GM23248 (cell line): Measurements from ENCODE around the gene CPNE7.

Experiments
- EZH2 ChIP-seq: fragments of 200-600 bp; sonication (generic); IDR thresholded peaks from 2 replicates; pipeline ENCODE4 v1.6.1; 2018; ENCODE audit warnings: antibody characterized with exemption, mild to moderate bottlenecking; ENCODE audit not compliant: insufficient read depth, poor library complexity, severe bottlenecking
- EZH2phosphoT487 ChIP-seq: fragments of 200-600 bp; sonication (generic); IDR thresholded peaks from 2 replicates; pipeline ENCODE4 v1.6.1; 2018; ENCODE audit warnings: antibody characterized with exemption, moderate library complexity, mild to moderate bottlenecking, low read depth; ENCODE audit not compliant: insufficient read depth

DNA sequence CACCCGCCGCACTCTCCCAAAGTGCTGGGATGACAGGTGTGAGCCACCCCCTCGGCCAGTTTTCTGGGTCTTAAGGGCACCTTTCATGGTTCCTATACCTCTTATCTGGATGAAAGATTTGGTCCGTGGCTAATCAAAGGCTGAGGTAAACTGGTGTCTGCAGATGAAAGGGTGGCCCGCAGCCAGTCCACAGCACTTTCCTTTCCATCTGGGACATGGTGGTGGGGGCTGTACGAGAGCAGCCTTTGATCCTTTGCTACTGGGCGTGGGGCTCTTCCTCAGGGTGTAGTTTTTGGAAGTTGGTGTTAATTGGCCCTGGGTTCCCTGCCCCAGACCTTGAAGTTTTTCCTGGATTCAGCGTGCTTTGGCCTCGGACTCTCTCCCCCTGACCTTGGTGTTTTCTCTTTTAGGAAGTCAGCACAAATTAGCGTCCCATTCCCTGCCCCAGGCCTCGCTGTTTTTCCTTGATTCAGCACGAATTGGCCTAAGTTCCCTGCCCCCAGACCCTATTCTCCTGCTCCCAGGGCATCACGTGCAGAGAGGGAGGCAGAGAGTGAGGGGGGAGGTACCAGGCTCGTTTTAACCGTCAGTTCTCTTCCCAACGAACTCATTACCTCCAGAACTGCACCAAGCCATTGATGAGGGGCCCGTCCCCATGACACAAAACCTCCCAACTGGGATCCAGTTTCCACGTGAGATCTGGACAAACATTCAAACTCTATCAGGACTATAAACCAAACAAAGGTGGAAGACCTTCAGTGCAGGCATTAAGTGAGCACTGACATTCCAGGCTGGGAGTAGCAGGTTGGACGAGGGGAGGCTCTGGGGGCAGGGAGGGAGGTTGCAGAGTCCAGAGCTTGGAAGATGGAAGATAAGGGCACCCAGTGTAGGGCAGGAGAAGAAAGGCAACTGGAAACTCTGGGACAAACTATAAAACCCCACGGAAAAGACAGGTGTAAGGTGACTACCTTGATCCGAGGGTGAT lies 49.5 kb downstream of the CPNE7 start:
- TF ChIP-seq EZH2 (no peak), EZH2phosphoT487 (no peak)
